Neural cell (in vitro differentiated cells): ENCODE data around the gene EGFL7. TPM values are rescaled to one million over a fixed set of nuclear protein-coding genes. Genes with fewer than 3 reads are reported as not detected.

Experiments
- H2AFZ ChIP-seq: fragments of 200-600, 300-800 bp; sonication (generic), shearing (Covaris generic); 2 replicates; pipeline ENCODE4 v1.6.0; 2014; ENCODE audit warnings: low read depth, mild to moderate bottlenecking, antibody characterized with exemption, low read length, moderate library complexity
- H3F3A ChIP-seq: fragments of 200-600 bp; shearing (Covaris generic); 2 replicates; pipeline ENCODE4 v1.6.1; 2016; ENCODE audit warnings: mild to moderate bottlenecking, moderate library complexity, mixed read lengths, antibody characterized with exemption, low read length; ENCODE audit not compliant: insufficient read depth, poor library complexity, severe bottlenecking
- H3K27ac ChIP-seq: fragments of 200-600, 300-800 bp; sonication (generic), shearing (Covaris generic); 2 replicates; pipeline ENCODE4 v1.5.1; 2014; ENCODE audit warnings: mild to moderate bottlenecking, low read length, moderate library complexity
- H3K27me3 ChIP-seq: fragments of 300-800, 200-600 bp; sonication (generic), shearing (Covaris generic); 2 replicates; pipeline ENCODE4 v1.6.0; 2014; ENCODE audit warnings: mild to moderate bottlenecking, low read depth, low read length, moderate library complexity; ENCODE audit not compliant: insufficient read depth
- H3K36me3 ChIP-seq: fragments of 300-800, 200-600 bp; sonication (generic), shearing (Covaris generic); 2 replicates; pipeline ENCODE4 v1.5.1; 2014; ENCODE audit warnings: mild to moderate bottlenecking, antibody characterized with exemption, low read length, moderate library complexity; ENCODE audit not compliant: insufficient read depth
- H3K4me2 ChIP-seq: fragments of 300-800, 200-600 bp; sonication (generic), shearing (Covaris generic); 2 replicates; pipeline ENCODE4 v1.6.0; 2014; ENCODE audit warnings: mild to moderate bottlenecking, low read length
- H3K4me3 ChIP-seq: fragments of 300-800, 200-600 bp; sonication (generic), shearing (Covaris generic); 2 replicates; pipeline ENCODE4 v1.5.1; 2014; ENCODE audit warnings: mild to moderate bottlenecking, low read length, moderate library complexity
- H3K79me2 ChIP-seq: fragments of 200-600 bp; shearing (Covaris generic); replicated peaks from 2 replicates; pipeline ENCODE4 v1.6.0; 2014; ENCODE audit warnings: mild to moderate bottlenecking, low read length, moderate library complexity; ENCODE audit not compliant: insufficient read depth
- H3K9ac ChIP-seq: fragments of 300-800, 200-600 bp; sonication (generic), shearing (Covaris generic); 2 replicates; pipeline ENCODE4 v1.6.1; 2016; ENCODE audit warnings: mild to moderate bottlenecking, low read length, mixed read lengths
- H3K9me2 ChIP-seq: fragments of 200-600 bp; shearing (Covaris generic); 2 replicates; pipeline ENCODE4 v1.6.1; 2016; ENCODE audit warnings: mild to moderate bottlenecking, low read length, mixed read lengths; ENCODE audit not compliant: insufficient read depth
- H3K9me3 ChIP-seq: fragments of 200-600, 300-800 bp; sonication (generic), shearing (Covaris generic); 2 replicates; pipeline ENCODE4 v1.6.1; 2016; ENCODE audit warnings: mild to moderate bottlenecking, mixed run types, low read length, moderate library complexity, mixed read lengths
- H4K20me1 ChIP-seq: fragments of 200-600 bp; shearing (Covaris generic); 2 replicates; pipeline ENCODE4 v1.6.1; 2016; ENCODE audit warnings: mild to moderate bottlenecking, mixed run types; ENCODE audit not compliant: insufficient read depth
- CTCF ChIP-seq: fragments of 450-650 bp; IDR thresholded peaks from 2 replicates; pipeline ENCODE4 v1.5.1; 2014; ENCODE audit warnings: antibody characterized with exemption, mild to moderate bottlenecking, moderate library complexity; ENCODE audit not compliant: poor library complexity, severe bottlenecking
- EP300 ChIP-seq: fragments of 450-650 bp; conservative IDR thresholded peaks from 2 replicates; pipeline ENCODE4 v1.6.1; 2014; ENCODE audit warnings: antibody characterized with exemption, mild to moderate bottlenecking, moderate library complexity; ENCODE audit not compliant: poor library complexity, severe bottlenecking
- EZH2 ChIP-seq: fragments of 200-600, 300-800 bp; shearing (Covaris generic), sonication (generic); IDR thresholded peaks from 2 replicates; pipeline ENCODE4 v1.6.1; 2014; ENCODE audit warnings: antibody characterized with exemption, low read length, borderline replicate concordance, mild to moderate bottlenecking; ENCODE audit not compliant: insufficient read depth, poor library complexity, severe bottlenecking
- MXI1 ChIP-seq: fragments of 450-650 bp; conservative IDR thresholded peaks from 2 replicates; pipeline ENCODE4 v1.6.1; 2014; ENCODE audit warnings: antibody characterized with exemption, mild to moderate bottlenecking; ENCODE audit not compliant: poor library complexity, severe bottlenecking
- POLR2AphosphoS5 ChIP-seq: IDR thresholded peaks from 2 replicates; pipeline ENCODE4 v1.6.1; 2012
- RAD21 ChIP-seq: fragments of 450-650 bp; conservative IDR thresholded peaks from 2 replicates; pipeline ENCODE4 v1.6.1; 2014; ENCODE audit warnings: antibody characterized with exemption, mild to moderate bottlenecking, moderate library complexity
- REST ChIP-seq: IDR thresholded peaks from 2 replicates; pipeline ENCODE4 v1.6.1; 2012; ENCODE audit warnings: borderline replicate concordance
- SMC3 ChIP-seq: fragments of 450-650 bp; conservative IDR thresholded peaks from 2 replicates; pipeline ENCODE4 v1.6.1; 2014; ENCODE audit warnings: antibody characterized with exemption, mild to moderate bottlenecking, moderate library complexity; ENCODE audit not compliant: poor library complexity
- TAF1 ChIP-seq: IDR thresholded peaks from 2 replicates; pipeline ENCODE4 v1.6.1; 2012; ENCODE audit warnings: low read depth
- polyA plus RNA-seq: library from polyadenylated mRNA; depleted of rRNA; stranded (reverse); fragments of >200 nt; gene quantifications from 2 replicates; pipeline ENCODE4 v1.2.3, GENCODE V29; 2014

The EGFL7 gene
- polyA plus RNA-seq, 1 donor from 2014 or later = 12.5 TPM

- no peak overlapping the region for H3K4me2 ChIP-seq
- H3F3A ChIP-seq = no peaks in the 10 kb centered on the region
- no peak for TF ChIP-seq MXI1
- TF ChIP-seq EP300 = no peak
- TF ChIP-seq RAD21 = no peak
- TF ChIP-seq CTCF = no peak
- TF ChIP-seq TAF1 = no peak
Observed at GRCh38 chr9:136642439-136642921, 20.2 kb upstream of the EGFL7 start.

GRCh38 chr9:136643596-136644342 lies 18.9 kb upstream of the EGFL7 start:
- no peak overlapping the region for H3K4me2 ChIP-seq

More at GRCh38 chr9:136642439-136642921, 20.2 kb upstream of the EGFL7 start:
- H4K20me1 ChIP-seq = no peaks in the 10 kb centered on the region
- H3K4me3 ChIP-seq = no peak overlapping the region
- no peak overlapping the region for H3K27ac ChIP-seq
- H3K36me3 ChIP-seq = no peaks in the 10 kb centered on the region
- no peaks in the 10 kb centered on the region for H3K9me3 ChIP-seq
- H3K9ac ChIP-seq = no peak overlapping the region
- no peaks in the 10 kb centered on the region for H3K79me2 ChIP-seq
- H3K9me2 ChIP-seq = no peaks in the 10 kb centered on the region
- H3K27me3 ChIP-seq = no peaks in the 10 kb centered on the region
- no peak overlapping the region for H2AFZ ChIP-seq

More at GRCh38 chr9:136643596-136644342, 18.9 kb upstream of the EGFL7 start:
- Histone ChIP-seq H3K79me2 (no peaks in the 10 kb centered on the region), H3K27me3 (no peaks in the 10 kb centered on the region), H4K20me1 (no peaks in the 10 kb centered on the region), H3F3A (no peaks in the 10 kb centered on the region), H3K4me3 (no peak overlapping the region), H2AFZ (no peak overlapping the region), H3K9ac (no peak overlapping the region), H3K9me2 (no peaks in the 10 kb centered on the region), H3K9me3 (no peaks in the 10 kb centered on the region), H3K36me3 (no peaks in the 10 kb centered on the region), H3K27ac (no peak overlapping the region)
- TF ChIP-seq EP300 (no peak), REST (no peak), TAF1 (no peak), POLR2AphosphoS5 (no peak), SMC3 (no peak), RAD21 (no peak), EZH2 (no peak), MXI1 (no peak)
